GM12878 (cell line): ENCODE data around the gene DIRAS1. TPM values are rescaled to one million over a fixed set of nuclear protein-coding genes. Genes with fewer than 3 reads are reported as not detected.

Source experiments
- ATAC-seq: fragments of 200-7000 bp; cut with Tn5 transposase; 3 replicates; pipeline ENCODE4 v1.9.1; 2020; ENCODE audit warnings: mild to moderate bottlenecking, moderate library complexity
- BruUV-seq: library from RNA; stranded (reverse); fragments of 400-500 nt; replicated peaks from 2 replicates; lab custom pipeline; 2021; lab: Mats Ljungman, UMichigan
- CTCF ChIA-PET: fragments of 300-600 bp; sonication (Branson Sonifier 250); formaldehyde crosslinking; extraction: SDS; loops from one replicate; lab custom pipeline; 2021; ENCODE audit warnings: inconsistent platforms; lab: Yijun Ruan, JAX
- POLR2A ChIA-PET: fragments of 350-600 bp; formaldehyde crosslinking; extraction: SDS; loops from one replicate; lab custom pipeline; 2021; ENCODE audit warnings: inconsistent platforms; lab: Charles Lee
- RAD21 ChIA-PET: fragments of 300-600 bp; sonication (Branson Sonifier 250); formaldehyde crosslinking; loops from one replicate; lab custom pipeline; 2023; ENCODE audit warnings: antibody characterized with exemption; ENCODE audit not compliant: unreplicated experiment; lab: Charles Lee
- SMC1A ChIA-PET: fragments of 300-600 bp; sonication (Branson Sonifier 250); formaldehyde crosslinking; loops from one replicate; lab custom pipeline; 2023; ENCODE audit not compliant: unreplicated experiment, uncharacterized antibody; lab: Charles Lee
- DNase-seq: peaks from one replicate; pipeline ENCODE4 v3.0.0-alpha.2; 2011; ENCODE audit warnings: low read depth, low spot score
- FAIRE-seq: peaks from 3 replicates; lab custom pipeline; 2011; peaks lifted over from hg19 to GRCh38; lab: Jason Lieb, UNC
- H2AFZ ChIP-seq: 2 replicates; pipeline ENCODE4 v1.6.0; 2011; ENCODE audit warnings: low read depth, low read length, control low read depth; ENCODE audit not compliant: control insufficient read depth
- H3K27ac ChIP-seq: 2 replicates; pipeline ENCODE4 v1.5.1; 2011; ENCODE audit warnings: control low read depth; ENCODE audit not compliant: control insufficient read depth, insufficient read depth
- H3K27me3 ChIP-seq, 2 experiments: replicated peaks in 1 of 2; 2 replicates each; pipeline versions ENCODE4 v1.6.0 to v1.6.1; 2011; ENCODE audit warnings: low read length in 1 of 2; ENCODE audit not compliant: control insufficient read depth in 2 of 2, insufficient read depth in 2 of 2
- H3K36me3 ChIP-seq, 2 experiments: 2 replicates each; pipeline ENCODE4 v1.5.1; 2011; ENCODE audit warnings: low read length in 1 of 2; ENCODE audit not compliant: control insufficient read depth in 2 of 2, insufficient read depth in 2 of 2
- H3K4me1 ChIP-seq: 2 replicates; pipeline ENCODE4 v1.6.1; 2011; ENCODE audit warnings: mild to moderate bottlenecking, low read length, moderate library complexity, mixed read lengths; ENCODE audit not compliant: control insufficient read depth, insufficient read depth
- H3K4me2 ChIP-seq: 2 replicates; pipeline ENCODE4 v1.6.0; 2011; ENCODE audit warnings: control low read depth; ENCODE audit not compliant: control insufficient read depth, insufficient read depth
- H3K4me3 ChIP-seq: fragments of 200-600 bp; sonication (generic); 2 replicates; pipeline ENCODE4 v1.5.1; 2016
- H3K79me2 ChIP-seq: 2 replicates; pipeline ENCODE4 v1.6.0; 2011; ENCODE audit warnings: low read length; ENCODE audit not compliant: control insufficient read depth, insufficient read depth
- H3K9ac ChIP-seq: 2 replicates; pipeline ENCODE4 v1.8.0; 2011; ENCODE audit warnings: low read length, control low read depth, mixed read lengths; ENCODE audit not compliant: control insufficient read depth, insufficient read depth
- H3K9me3 ChIP-seq: replicated peaks from 3 replicates; pipeline ENCODE4 v1.5.1; 2011; ENCODE audit warnings: mild to moderate bottlenecking, low read length; ENCODE audit not compliant: control insufficient read depth, insufficient read depth
- H4K20me1 ChIP-seq: 2 replicates; pipeline ENCODE4 v1.6.0; 2011; ENCODE audit not compliant: control insufficient read depth, insufficient read depth
- ATF7 ChIP-seq: fragments of 450-650 bp; IDR thresholded peaks from 2 replicates; pipeline ENCODE4 v1.6.1; 2016; ENCODE audit warnings: low read depth, mild to moderate bottlenecking
- EGR1 ChIP-seq, 2 experiments: IDR thresholded peaks; 1 replicate in 1 of 2; 2 replicates in 1 of 2; pipeline ENCODE4 v1.6.1; 2011 to 2012; ENCODE audit warnings: low read depth in 2 of 2, low read length in 2 of 2, borderline replicate concordance in 1 of 2, mild to moderate bottlenecking in 1 of 2, moderate library complexity in 1 of 2
- ELK1 ChIP-seq: IDR thresholded peaks from 2 replicates; pipeline ENCODE4 v1.6.1; 2012; ENCODE audit warnings: low read depth, low read length, improper control_type of control experiment
- JUNB ChIP-seq: IDR thresholded peaks from 2 replicates; pipeline ENCODE4 v1.6.1; 2016; ENCODE audit warnings: antibody characterized with exemption, mild to moderate bottlenecking
- MLLT1 ChIP-seq: fragments of 450-650 bp; IDR thresholded peaks from 2 replicates; pipeline ENCODE4 v1.6.1; 2016; ENCODE audit warnings: mild to moderate bottlenecking
- MXI1 ChIP-seq: fragments of 150-350 bp; IDR thresholded peaks from 2 replicates; pipeline ENCODE4 v1.6.1; 2011; ENCODE audit warnings: low read depth, mild to moderate bottlenecking, inconsistent platforms, low read length, improper control_type of control experiment
- NFXL1 ChIP-seq: fragments of 450-650 bp; IDR thresholded peaks from 2 replicates; pipeline ENCODE4 v1.6.1; 2017; ENCODE audit warnings: antibody characterized with exemption, mild to moderate bottlenecking, borderline replicate concordance
- NFYB ChIP-seq: IDR thresholded peaks from 2 replicates; pipeline ENCODE4 v1.6.1; 2011; ENCODE audit warnings: low read depth, mild to moderate bottlenecking, low read length, improper control_type of control experiment, moderate library complexity; ENCODE audit not compliant: insufficient read depth
- NRF1 ChIP-seq: conservative IDR thresholded peaks from 2 replicates; pipeline ENCODE4 v1.6.1; 2011; ENCODE audit warnings: mild to moderate bottlenecking, low read depth, low read length, improper control_type of control experiment
- PAX5 ChIP-seq: IDR thresholded peaks from 2 replicates; pipeline ENCODE4 v1.6.1; 2011; ENCODE audit warnings: low read depth, low read length, borderline replicate concordance
- POLR2AphosphoS5 ChIP-seq: IDR thresholded peaks from 2 replicates; pipeline ENCODE4 v1.6.1; 2011; ENCODE audit warnings: mild to moderate bottlenecking, low read length, inconsistent platforms
- POU2F2 ChIP-seq: IDR thresholded peaks from 3 replicates; pipeline ENCODE4 v1.6.1; 2011; ENCODE audit warnings: low read depth, mild to moderate bottlenecking, low read length, borderline replicate concordance
- SMAD1 ChIP-seq: fragments of 450-650 bp; IDR thresholded peaks from 2 replicates; pipeline ENCODE4 v1.6.1; 2018; ENCODE audit warnings: mild to moderate bottlenecking, low read depth; ENCODE audit not compliant: partially characterized antibody
- SMAD5 ChIP-seq: IDR thresholded peaks from 2 replicates; pipeline ENCODE4 v1.6.1; 2016; ENCODE audit warnings: antibody characterized with exemption, low read depth
- SMC3 ChIP-seq: IDR thresholded peaks from 2 replicates; pipeline ENCODE4 v1.6.1; 2011; ENCODE audit warnings: low read length, improper control_type of control experiment, borderline replicate concordance
- TCF3 ChIP-seq: IDR thresholded peaks from 2 replicates; pipeline ENCODE4 v1.6.1; 2012; ENCODE audit warnings: low read depth, mild to moderate bottlenecking, low read length, borderline replicate concordance; ENCODE audit not compliant: insufficient read depth
- YBX1 ChIP-seq: fragments of 450-650 bp; IDR thresholded peaks from 2 replicates; pipeline ENCODE4 v1.6.1; 2016; ENCODE audit warnings: antibody characterized with exemption
- ZBTB33 ChIP-seq: fragments of 450-650 bp; IDR thresholded peaks from 2 replicates; pipeline ENCODE4 v1.6.1; 2017; ENCODE audit warnings: mild to moderate bottlenecking
- WGBS: methylation state at CpG from one replicate; pipeline ENCODE4 v1.1.6; 2016; ENCODE audit warnings: low lambda C conversion rate; ENCODE audit not compliant: insufficient replicate concordance, insufficient coverage; ENCODE audit errors: missing lambda C conversion rate; 5-methylcytosine and 5-hydroxymethylcytosine counted together
- in situ Hi-C: fragments of 300-500 bp; cut with MboI; formaldehyde crosslinking; loops from 9 replicates; pipeline ENCODE4 v1.14.3; 2018; ENCODE audit warnings: mixed read lengths
- intact Hi-C: fragments of 100-400 bp; cut with micrococcal nuclease; formaldehyde crosslinking; loops from one replicate; pipeline ENCODE4 v1.14.2; 2022; ENCODE audit not compliant: unreplicated experiment
- polyA plus RNA-seq, 11 experiments: library from polyadenylated mRNA; depleted of rRNA in 4 of 11; unstranded in 6 of 11; stranded (reverse) in 5 of 11; fragments of >200 nt; fragmentation: Nextera tagmentation in 4 of 11; fragmentation: Illumina TruSeq in 1 of 11; extraction: Ambion mirVana in 4 of 11; extraction: Trizol in 1 of 11; gene quantifications; 1 replicate in 1 of 11; 2 replicates in 10 of 11; pipeline versions ENCODE4 v1.2.1 to v1.2.3, GENCODE V29; 2011 to 2016; ENCODE audit warnings: inconsistent platforms in 2 of 11, missing spikeins in 2 of 11, low read depth in 1 of 11
- total RNA-seq, 4 experiments: library from RNA; depleted of rRNA in 3 of 4; stranded (reverse); fragments of >200 nt in 3 of 4; fragmentation: Illumina TruSeq in 1 of 4; extraction: Trizol in 1 of 4; gene quantifications; 2 replicates each; pipeline versions ENCODE4 v1.2.1 to v1.2.3, GENCODE V29; 2013 to 2021

The DIRAS1 gene
- total and polyA plus RNA-seq, 10 of the 15 experiments (the other 5 are each of a cell fraction or from before 2014, with no cell fraction given) = 0.04 to 0.18 (median 0.08) TPM; not detected in 3

- Histone ChIP-seq H4K20me1 (no peaks in the 10 kb centered on the region), H2AFZ (no peak overlapping the region), H3K79me2 (peaks cover 3% of the 10 kb centered on the region; the same call in 1 of the 2 replicates), H3K9me3 (peaks cover 8% of the 10 kb centered on the region; the same call in 2 of the 3 replicates), H3K9ac (no peak overlapping the region), H3K4me1 (no peaks in the 10 kb centered on the region), H3K4me3 (no peak overlapping the region), H3K27me3 (no peaks in the 10 kb centered on the region), H3K36me3 (peaks cover 11 to 15% of the 10 kb centered on the region in 2 experiments; a peak in 3 of 4 replicates), H3K4me2 (no peak overlapping the region), H3K27ac (no peak overlapping the region)
- intact Hi-C loops (no loop called here), in situ Hi-C loops (no loop called here)
- ChIA-PET SMC1A (interaction anchor here (0.6 kb wide), 1 partner anchor 352 kb away, joined by 3 read pairs; no protein-coding TSS in a partner anchor), POLR2A (no interaction called here), CTCF (no interaction called here), RAD21 (no interaction called here)
- DNase-seq = no peak
- TF ChIP-seq JUNB = no peak
- no peak for TF ChIP-seq YBX1
- TF ChIP-seq SMAD5 = no peak
- TF ChIP-seq NRF1 = no peak
- no peak for TF ChIP-seq ATF7
- no peak for TF ChIP-seq POLR2AphosphoS5
- no peak for TF ChIP-seq EGR1 (IDR thresholded peaks at IDR 0.05; ENCODE audit: borderline replicate concordance in 1 of 2, low read depth in 2 of 2, low read length in 2 of 2)
- no peak for TF ChIP-seq SMC3
- no peak for TF ChIP-seq NFYB
- TF ChIP-seq PAX5 = no peak
- no peak for TF ChIP-seq SMAD1
- TF ChIP-seq ZBTB33 = no peak
- no peak for TF ChIP-seq MXI1
- TF ChIP-seq ELK1 = no peak
- no peak for TF ChIP-seq TCF3
- TF ChIP-seq POU2F2 = no peak
- TF ChIP-seq MLLT1 = no peak
- TF ChIP-seq NFXL1 = no peak
- ATAC-seq = no peak
- 97% methylated on average over 38 of the region's 38 CpGs for WGBS
- no peak for FAIRE-seq
- no TSS peak for BruUV-seq
Observed at GRCh38 chr19:2732883-2733282, 11.7 kb upstream of the DIRAS1 start.
